SK-N-MC (cell line): Measurements from ENCODE around the gene UBR2.
"Not testable (repeated sequence)": the region's sequence is repeated elsewhere in the genome, so short reads cannot be mapped to it uniquely, and the experiment has no call there.

ENCODE experiments used
- DNase-seq: peaks from one replicate; pipeline ENCODE4 v3.0.0-alpha.2; 2011; ENCODE audit warnings: low read depth, low spot score
- H3K27ac ChIP-seq: fragments of 200-600 bp; sonication (generic); 2 replicates; pipeline ENCODE4 v1.5.1; 2016; ENCODE audit warnings: mixed run types
- H3K36me3 ChIP-seq: fragments of 200-600 bp; sonication (generic); 2 replicates; pipeline ENCODE4 v1.6.1; 2017; ENCODE audit warnings: antibody characterized with exemption, low read length, mixed read lengths; ENCODE audit not compliant: insufficient read depth
- H3K4me3 ChIP-seq: fragments of 200-600 bp; sonication (generic); 2 replicates; pipeline ENCODE4 v1.5.1; 2016
- H3K9ac ChIP-seq: fragments of 200-600 bp; sonication (generic); 2 replicates; pipeline ENCODE4 v1.8.0; 2017; ENCODE audit warnings: mixed run types, mixed read lengths; ENCODE audit not compliant: insufficient read length
- H3K9me3 ChIP-seq: fragments of 200-600 bp; sonication (generic); 2 replicates; pipeline ENCODE4 v1.6.1; 2017; ENCODE audit warnings: low read depth, mild to moderate bottlenecking, antibody characterized with exemption, low read length, moderate library complexity, mixed read lengths
- EZH2 ChIP-seq: fragments of 200-600 bp; sonication (generic); IDR thresholded peaks from one replicate; pipeline ENCODE4 v1.6.1; 2017; ENCODE audit warnings: antibody characterized with exemption
- FOXP2 ChIP-seq: optimal IDR thresholded peaks from 2 replicates; pipeline ENCODE3; 2011; ENCODE audit warnings: mild to moderate bottlenecking, moderate library complexity; ENCODE audit not compliant: insufficient read depth; ENCODE audit errors: extremely low read length, control extremely low read depth
- POLR2AphosphoS5 ChIP-seq: IDR thresholded peaks from 2 replicates; pipeline ENCODE4 v1.6.1; 2012; ENCODE audit warnings: mild to moderate bottlenecking, low read depth, low read length, borderline replicate concordance

UBR2 gene

DNA sequence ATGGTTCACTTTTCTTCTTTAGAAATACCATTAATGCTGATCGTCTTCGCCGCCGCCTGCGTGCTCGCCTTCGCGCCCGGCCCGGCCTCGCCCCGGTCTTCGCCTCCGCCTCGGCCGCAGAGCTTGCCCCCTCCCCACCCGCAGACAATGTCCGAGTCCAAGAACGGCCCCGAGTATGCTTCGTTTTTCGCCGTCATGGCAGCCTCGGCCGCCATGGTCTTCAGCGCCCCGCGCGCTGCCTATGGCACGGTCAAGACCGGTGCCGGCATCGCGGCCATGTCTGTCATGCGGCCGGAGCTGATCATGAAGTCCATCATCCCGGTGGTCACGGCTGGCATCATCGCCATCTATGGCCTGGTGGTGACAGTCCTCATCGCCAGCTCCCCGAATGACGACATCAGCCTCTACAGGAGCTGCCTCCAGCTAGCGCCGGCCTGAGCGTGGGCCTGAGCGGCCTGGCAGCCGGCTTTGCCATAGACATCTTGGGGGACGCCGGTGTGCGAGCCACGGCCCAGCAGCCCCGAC is 163.3 kb downstream of the UBR2 start:
- Histone ChIP-seq H3K36me3 (no peaks in the 10 kb centered on the region), H3K9me3 (no peaks in the 10 kb centered on the region), H3K27ac (0 out of 2 replicates have a peak overlapping the region, but pooled peaks have one; percentile 29), H3K4me3 (no peak overlapping the region), H3K9ac (no peak overlapping the region)
- DNase-seq, result no peak
- TF ChIP-seq FOXP2, result no peak
- no peak for TF ChIP-seq EZH2
- TF ChIP-seq POLR2AphosphoS5, result no peak

DNA sequence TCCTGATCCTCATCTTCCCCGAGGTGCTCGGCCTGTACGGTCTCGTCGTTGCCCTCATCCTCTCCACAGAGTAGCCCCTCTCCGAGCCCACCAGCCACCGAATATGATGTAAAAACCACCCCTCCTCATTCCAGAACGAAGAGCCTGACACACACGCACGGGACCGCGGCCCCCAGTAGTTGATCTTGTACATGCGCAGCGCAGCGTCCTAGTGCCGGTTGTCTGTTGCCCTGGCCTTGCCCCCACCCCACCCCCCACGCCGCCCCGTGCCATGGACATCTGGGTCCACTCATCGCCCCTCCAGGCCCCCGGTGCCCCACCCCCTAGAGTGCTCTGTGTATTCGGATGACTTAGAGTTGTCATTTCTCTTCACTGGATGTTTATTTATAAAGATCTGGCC is 163.8 kb downstream of the UBR2 start:
- Histone ChIP-seq H3K36me3 (no peaks in the 10 kb centered on the region), H3K4me3 (no peak overlapping the region), H3K9ac (no peak overlapping the region), H3K9me3 (no peaks in the 10 kb centered on the region), H3K27ac (no peak overlapping the region)
- TF ChIP-seq EZH2 (no peak), FOXP2 (no peak), POLR2AphosphoS5 (no peak)
- DNase-seq, result no peak

DNA sequence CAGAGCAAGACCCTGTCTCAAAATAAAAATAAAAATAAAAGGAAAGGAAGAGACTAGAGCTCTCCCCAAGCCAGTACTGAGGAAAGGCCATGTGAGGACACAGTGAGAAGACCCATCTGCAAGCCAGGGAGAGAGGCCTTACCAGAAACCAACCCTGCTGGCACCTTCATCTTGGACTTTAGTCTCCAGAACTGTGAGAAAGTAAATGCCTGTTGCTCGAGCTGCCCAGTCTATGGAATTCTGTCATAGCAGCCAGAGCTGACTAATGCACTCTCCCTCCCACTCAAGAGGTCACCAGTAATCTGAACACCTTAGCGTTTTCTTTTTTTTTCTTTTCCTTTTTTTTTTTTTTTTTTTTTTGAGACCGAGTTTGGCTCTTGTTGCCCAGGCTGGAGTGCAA is 165.9 kb downstream of the UBR2 start:
- Histone ChIP-seq H3K9me3 (no peaks in the 10 kb centered on the region), H3K4me3 (no peak overlapping the region), H3K27ac (peak overlapping the region; percentile 54; the same call in 1 of the 2 replicates), H3K36me3 (no peaks in the 10 kb centered on the region), H3K9ac (no peak overlapping the region)
- TF ChIP-seq EZH2 (no peak), POLR2AphosphoS5 (no peak), FOXP2 (no peak)
- DNase-seq, result no peak

DNA sequence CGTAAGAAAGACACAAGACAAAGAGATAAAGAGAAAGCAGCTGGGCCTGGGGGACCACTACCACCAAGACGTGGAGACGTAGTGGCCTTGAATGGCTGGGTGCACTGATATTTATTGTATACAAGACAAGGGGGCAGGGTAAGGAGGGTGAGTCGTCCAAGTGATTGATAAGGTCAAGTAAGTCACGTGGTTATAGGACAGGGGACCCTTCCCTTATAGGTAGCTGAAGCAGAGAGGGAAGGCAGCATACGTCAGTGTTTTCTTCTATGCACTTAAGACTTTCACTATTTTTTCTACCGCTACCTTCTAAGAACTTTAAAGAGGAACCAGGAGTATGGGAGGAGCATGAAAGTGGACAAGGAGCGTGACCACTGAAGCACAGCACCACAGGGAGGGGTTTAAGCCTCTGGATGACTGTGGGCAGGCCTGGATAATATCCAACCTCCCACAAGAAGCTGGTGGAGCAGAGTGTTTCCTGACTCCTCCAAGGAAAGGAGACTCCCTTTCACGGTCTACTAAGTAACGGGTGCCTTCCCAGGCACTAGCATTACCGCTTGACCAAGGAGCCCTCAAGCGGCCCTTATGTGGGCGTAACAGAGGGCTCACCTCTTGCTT is 170.1 kb downstream of the UBR2 start:
- H3K4me3 ChIP-seq, H3K36me3 ChIP-seq, H3K9ac ChIP-seq, H3K27ac ChIP-seq, DNase-seq, H3K9me3 ChIP-seq: not testable (repeated sequence)

DNA sequence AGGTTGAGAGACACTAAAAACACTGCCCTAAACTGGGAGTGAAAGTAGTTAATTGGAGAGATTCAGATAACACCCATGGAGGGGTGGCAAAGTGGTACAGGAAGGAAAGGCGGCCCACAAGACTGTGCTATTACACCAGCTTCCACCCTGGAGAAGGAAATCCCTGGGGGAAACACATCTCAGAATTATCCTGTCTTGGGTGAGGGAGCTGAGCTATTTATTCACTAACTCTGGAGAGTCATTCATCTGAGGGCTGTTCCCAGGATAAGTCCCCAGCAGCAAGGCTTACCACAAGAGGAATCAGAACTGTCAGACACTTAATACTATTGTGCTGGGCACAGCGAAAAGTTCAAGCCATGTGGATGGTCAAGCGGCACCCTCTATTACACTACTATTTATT is 172.1 kb downstream of the UBR2 start:
- H3K36me3 ChIP-seq, result no peaks in the 10 kb centered on the region
- H3K9me3 ChIP-seq, result no peaks in the 10 kb centered on the region
- H3K4me3 ChIP-seq, result no peak overlapping the region
- DNase-seq, result no peak
- TF ChIP-seq POLR2AphosphoS5 (no peak), EZH2 (no peak), FOXP2 (no peak)
- no peak overlapping the region for H3K9ac ChIP-seq
- no peak overlapping the region for H3K27ac ChIP-seq

DNA sequence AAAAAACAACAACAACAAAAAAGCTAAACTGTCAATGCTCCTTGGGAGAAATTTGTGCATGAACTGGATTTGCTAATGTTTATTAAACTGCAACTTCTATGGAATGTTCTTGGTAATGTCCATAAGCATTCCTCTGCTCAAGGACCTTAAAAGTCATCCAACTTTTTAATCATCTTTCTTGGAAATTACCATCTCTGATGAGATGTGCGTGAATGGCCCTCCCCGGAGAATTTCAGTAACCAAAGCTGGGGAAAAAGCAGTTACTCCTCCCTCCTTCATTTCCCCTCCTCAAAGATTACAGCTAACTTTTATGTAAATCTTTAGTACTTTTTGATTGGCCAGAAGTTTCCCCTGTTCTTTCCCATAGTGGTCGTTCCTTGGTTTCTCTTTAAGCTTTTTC is 176.9 kb downstream of the UBR2 start:
- Histone ChIP-seq H3K9me3 (no peaks in the 10 kb centered on the region), H3K27ac (no peak overlapping the region), H3K9ac (no peak overlapping the region), H3K4me3 (no peak overlapping the region), H3K36me3 (no peaks in the 10 kb centered on the region)
- no peak for DNase-seq
- TF ChIP-seq EZH2 (no peak), FOXP2 (no peak), POLR2AphosphoS5 (no peak)

DNA sequence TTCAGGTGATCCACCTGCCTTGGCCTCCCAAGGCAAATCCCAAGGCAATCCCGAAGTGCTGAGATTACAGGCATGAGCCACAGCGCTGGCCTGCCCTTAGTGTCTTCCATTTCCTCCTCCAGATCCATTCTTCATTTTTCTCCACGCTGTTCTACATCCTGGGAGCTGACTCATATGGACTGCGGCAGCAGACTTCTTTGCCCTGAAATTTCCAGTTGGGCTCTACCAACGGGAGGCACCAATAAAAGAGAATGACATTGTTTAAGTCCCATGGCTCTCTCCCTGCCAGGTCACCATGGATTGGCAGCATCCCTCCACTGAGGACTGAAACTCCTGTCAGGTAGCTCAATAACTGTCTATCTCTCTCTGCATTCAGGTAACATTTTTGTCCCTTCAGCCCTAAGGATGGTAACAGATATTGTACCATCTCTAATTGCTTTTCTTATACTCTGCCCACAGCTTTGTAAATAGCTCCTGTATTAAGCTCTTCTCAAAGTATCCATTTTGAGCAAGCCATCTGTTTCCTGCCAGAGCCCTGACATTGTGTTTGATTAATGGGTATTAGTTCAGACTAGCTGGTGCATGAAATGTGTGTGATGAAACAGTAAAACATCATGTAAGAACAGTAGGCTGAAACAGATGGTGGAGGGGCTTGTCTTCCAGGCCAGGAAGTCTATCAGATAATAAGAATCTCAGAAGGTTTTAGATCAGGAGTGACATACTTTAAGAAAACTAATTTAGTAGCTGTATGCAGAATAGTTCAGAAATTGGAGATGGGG is 178.5 kb downstream of the UBR2 start:
- H3K4me3 ChIP-seq, result 0 out of 2 replicates have a peak overlapping the region, but pooled peaks have one; percentile 24
- no peak overlapping the region for H3K9ac ChIP-seq
- DNase-seq, result no peak
- H3K9me3 ChIP-seq, result no peaks in the 10 kb centered on the region
- H3K36me3 ChIP-seq, result no peaks in the 10 kb centered on the region
- TF ChIP-seq EZH2, result no peak
- TF ChIP-seq POLR2AphosphoS5, result no peak
- peak overlapping the region; percentile 23; the same call in 1 of the 2 replicates for H3K27ac ChIP-seq
